CD4-positive, CD25-positive, alpha-beta regulatory T cell (primary cell): Measurements from ENCODE around the gene UBE2G1. TPM values are rescaled to one million over a fixed set of nuclear protein-coding genes. Genes with fewer than 3 reads are reported as not detected.

Source experiments
- ATAC-seq, 2 donors: fragments of 150-1000 bp; cut with Tn5 transposase; one replicate each; pipeline ENCODE4 v1.10.0; 2021; ENCODE audit warnings: low read depth in 2 of 2, moderate number of reproducible peaks in 2 of 2, moderate library complexity in 1 of 2
- DNase-seq, 3 donors: peaks; one replicate each; pipeline versions ENCODE4 v3.0.0 to v3.0.0-alpha.2; 2012 to 2022; ENCODE audit warnings: mixed read lengths in 1 of 3
- H3K27ac ChIP-seq: one replicate; pipeline ENCODE4 v1.7.0; 2013; ENCODE audit warnings: mild to moderate bottlenecking, low read length; ENCODE audit not compliant: insufficient read depth, poor library complexity, severe bottlenecking
- H3K27me3 ChIP-seq: one replicate; pipeline ENCODE4 v1.7.0; 2013; ENCODE audit warnings: low read length; ENCODE audit not compliant: control insufficient read depth, insufficient read depth
- H3K36me3 ChIP-seq: one replicate; pipeline ENCODE4 v1.7.0; 2013; ENCODE audit warnings: mild to moderate bottlenecking, low read length, moderate library complexity; ENCODE audit not compliant: control insufficient read depth, insufficient read depth
- H3K4me1 ChIP-seq: 2 replicates; pipeline ENCODE4 v1.7.0; 2013; ENCODE audit warnings: mild to moderate bottlenecking, low read length; ENCODE audit not compliant: insufficient read depth, control insufficient read depth, poor library complexity, severe bottlenecking
- H3K4me3 ChIP-seq: one replicate; pipeline ENCODE4 v1.7.0; 2013; ENCODE audit warnings: low read depth, mild to moderate bottlenecking, low read length, moderate library complexity
- H3K9me3 ChIP-seq, 2 experiments: 1 replicate in 1 of 2; 2 replicates in 1 of 2; pipeline ENCODE4 v1.7.0; 2013; ENCODE audit warnings: low read length in 2 of 2, mild to moderate bottlenecking in 1 of 2, moderate library complexity in 1 of 2; ENCODE audit not compliant: control insufficient read depth in 2 of 2
- H3K27ac Mint-ChIP-seq, 3 donors: one replicate each; pipeline ENCODE4 v1.8.0; 2020 to 2022; ENCODE audit warnings: mild to moderate bottlenecking in 3 of 3, mixed read lengths in 3 of 3, moderate library complexity in 2 of 3
- H3K27me3 Mint-ChIP-seq: one replicate; pipeline ENCODE4 v1.8.0; 2022; ENCODE audit warnings: mild to moderate bottlenecking, mixed read lengths
- H3K36me3 Mint-ChIP-seq: one replicate; pipeline ENCODE4 v1.8.0; 2020; ENCODE audit warnings: mixed read lengths
- H3K4me1 Mint-ChIP-seq, 4 donors: one replicate each; pipeline ENCODE4 v1.8.0; 2020 to 2022; ENCODE audit warnings: mixed read lengths in 4 of 4, mild to moderate bottlenecking in 1 of 4
- H3K4me3 Mint-ChIP-seq, 4 donors: one replicate each; pipeline ENCODE4 v1.8.0; 2020 to 2022; ENCODE audit warnings: mild to moderate bottlenecking in 4 of 4, mixed read lengths in 4 of 4, moderate library complexity in 3 of 4
- H3K9me3 Mint-ChIP-seq, 7 donors: one replicate each; pipeline ENCODE4 v1.8.0; 2020 to 2022; ENCODE audit warnings: mixed read lengths in 7 of 7, mild to moderate bottlenecking in 3 of 7, moderate library complexity in 2 of 7
- polyA plus RNA-seq, 4 donors: library from polyadenylated mRNA; unstranded; fragments of 300-500 nt; fragmentation: Illumina TruSeq; gene quantifications; one replicate each; pipeline ENCODE4 v1.2.3, GENCODE V29; 2021
- total RNA-seq: library from RNA; stranded (reverse); gene quantifications from one replicate; pipeline ENCODE4 v1.2.3, GENCODE V29; 2022

UBE2G1 gene
- total and polyA plus RNA-seq, 5 donors from 2014 or later = 55.0 to 67.9 (median 61.0) TPM

GRCh38 chr17:4344926-4345325 is 21.5 kb downstream of the UBE2G1 start:
- Mint-ChIP-seq H3K4me1 (peaks cover 17 to 45% (median 35%) of the 10 kb centered on the region in 4 donors), H3K4me3 (no peak overlapping the region), H3K27me3 (no peaks in the 10 kb centered on the region), H3K9me3 (no peaks in the 10 kb centered on the region), H3K36me3 (no peaks in the 10 kb centered on the region), H3K27ac (peak overlapping the region in 2 of 3 donors; percentile 18 to 67)
- H3K27me3 ChIP-seq = no peaks in the 10 kb centered on the region
- H3K36me3 ChIP-seq = no peaks in the 10 kb centered on the region
- peaks cover 9% of the 10 kb centered on the region for H3K4me1 ChIP-seq
- no peak for DNase-seq
- H3K9me3 ChIP-seq = no peaks in the 10 kb centered on the region
- ATAC-seq = no peak
- H3K27ac ChIP-seq = no peak overlapping the region
- no peak overlapping the region for H3K4me3 ChIP-seq

- Histone ChIP-seq H3K27ac (no peak overlapping the region), H3K4me3 (no peak overlapping the region), H3K9me3 (no peaks in the 10 kb centered on the region), H3K4me1 (peaks cover 9% of the 10 kb centered on the region), H3K36me3 (no peaks in the 10 kb centered on the region), H3K27me3 (no peaks in the 10 kb centered on the region)
- H3K4me1 Mint-ChIP-seq = peaks cover 25 to 51% (median 38%) of the 10 kb centered on the region in 4 donors
- no peak overlapping the region for H3K4me3 Mint-ChIP-seq
- ATAC-seq (no peak), DNase-seq (no peak)
- no peaks in the 10 kb centered on the region for H3K36me3 Mint-ChIP-seq
- no peak overlapping the region for H3K27ac Mint-ChIP-seq
- no peaks in the 10 kb centered on the region for H3K9me3 Mint-ChIP-seq
- no peaks in the 10 kb centered on the region for H3K27me3 Mint-ChIP-seq
Observed at GRCh38 chr17:4342535-4342934, 23.9 kb downstream of the UBE2G1 start.

- Mint-ChIP-seq H3K27ac (no peak overlapping the region), H3K4me1 (peaks cover 25 to 49% (median 38%) of the 10 kb centered on the region in 4 donors), H3K9me3 (no peaks in the 10 kb centered on the region), H3K36me3 (no peaks in the 10 kb centered on the region), H3K27me3 (no peaks in the 10 kb centered on the region), H3K4me3 (no peak overlapping the region)
- no peak overlapping the region for H3K27ac ChIP-seq
- ATAC-seq = no peak
- no peak for DNase-seq
- no peaks in the 10 kb centered on the region for H3K36me3 ChIP-seq
- peaks cover 14% of the 10 kb centered on the region for H3K4me1 ChIP-seq
- H3K9me3 ChIP-seq = no peaks in the 10 kb centered on the region
- H3K4me3 ChIP-seq = no peak overlapping the region
- H3K27me3 ChIP-seq = no peaks in the 10 kb centered on the region
Observed at GRCh38 chr17:4341616-4341977, 24.9 kb downstream of the UBE2G1 start.

GRCh38 chr17:4340914-4341615 is 25.4 kb downstream of the UBE2G1 start:
- H3K36me3 ChIP-seq = no peaks in the 10 kb centered on the region
- Mint-ChIP-seq H3K4me3 (no peak overlapping the region), H3K27me3 (no peaks in the 10 kb centered on the region), H3K4me1 (peaks cover 25 to 49% (median 37%) of the 10 kb centered on the region in 4 donors), H3K27ac (no peak overlapping the region), H3K9me3 (no peaks in the 10 kb centered on the region), H3K36me3 (no peaks in the 10 kb centered on the region)
- no peak overlapping the region for H3K27ac ChIP-seq
- no peaks in the 10 kb centered on the region for H3K9me3 ChIP-seq
- no peak for ATAC-seq
- H3K4me3 ChIP-seq = no peak overlapping the region
- no peak for DNase-seq
- H3K4me1 ChIP-seq = peaks cover 17% of the 10 kb centered on the region
- H3K27me3 ChIP-seq = no peaks in the 10 kb centered on the region

GRCh38 chr17:4334776-4335584 is 31.5 kb downstream of the UBE2G1 start:
- ATAC-seq = no peak
- Histone ChIP-seq H3K4me3 (peak overlapping the region; percentile 60), H3K4me1 (peaks cover 25% of the 10 kb centered on the region), H3K27me3 (no peaks in the 10 kb centered on the region), H3K27ac (peak overlapping the region; percentile 42), H3K36me3 (no peaks in the 10 kb centered on the region), H3K9me3 (no peaks in the 10 kb centered on the region)
- H3K27ac Mint-ChIP-seq = peak overlapping the region; percentile 2 to 53 (median 39)
- H3K36me3 Mint-ChIP-seq = peaks cover under 1% of the 10 kb centered on the region
- H3K27me3 Mint-ChIP-seq = no peaks in the 10 kb centered on the region
- H3K4me3 Mint-ChIP-seq = peak overlapping the region; percentile 57 to 82 (median 64)
- no peaks in the 10 kb centered on the region for H3K9me3 Mint-ChIP-seq
- DNase-seq = peak in 2 of 3 donors; percentile 15 to 20
- H3K4me1 Mint-ChIP-seq = peaks cover 31 to 66% (median 41%) of the 10 kb centered on the region in 4 donors

GRCh38 chr17:4334332-4334731 is 32.1 kb downstream of the UBE2G1 start:
- H3K27ac Mint-ChIP-seq = peak overlapping the region; percentile 2 to 53 (median 39)
- Histone ChIP-seq H3K27ac (no peak overlapping the region), H3K4me1 (peaks cover 25% of the 10 kb centered on the region), H3K27me3 (no peaks in the 10 kb centered on the region), H3K36me3 (no peaks in the 10 kb centered on the region), H3K4me3 (peak overlapping the region; percentile 13), H3K9me3 (no peaks in the 10 kb centered on the region)
- ATAC-seq (no peak), DNase-seq (no peak)
- no peaks in the 10 kb centered on the region for H3K27me3 Mint-ChIP-seq
- H3K4me3 Mint-ChIP-seq = peak overlapping the region in 3 of 4 donors; percentile 60 to 82 (median 67)
- H3K9me3 Mint-ChIP-seq = no peaks in the 10 kb centered on the region
- peaks cover 4% of the 10 kb centered on the region for H3K36me3 Mint-ChIP-seq
- H3K4me1 Mint-ChIP-seq = peaks cover 32 to 68% (median 42%) of the 10 kb centered on the region in 4 donors

GRCh38 chr17:4333041-4333440 is 33.4 kb downstream of the UBE2G1 start:
- ATAC-seq (no peak), DNase-seq (no peak)
- Mint-ChIP-seq H3K27me3 (no peaks in the 10 kb centered on the region), H3K9me3 (no peaks in the 10 kb centered on the region), H3K4me1 (peaks cover 29 to 70% (median 45%) of the 10 kb centered on the region in 4 donors), H3K36me3 (peaks cover 8% of the 10 kb centered on the region), H3K27ac (peak overlapping the region; percentile 24 to 70 (median 59)), H3K4me3 (no peak overlapping the region)
- no peaks in the 10 kb centered on the region for H3K9me3 ChIP-seq
- H3K36me3 ChIP-seq = no peaks in the 10 kb centered on the region
- H3K27me3 ChIP-seq = no peaks in the 10 kb centered on the region
- no peak overlapping the region for H3K4me3 ChIP-seq
- H3K27ac ChIP-seq = no peak overlapping the region
- H3K4me1 ChIP-seq = peaks cover 25% of the 10 kb centered on the region
